ENCODE measurements around the gene PPP1R18. TPM values are rescaled to one million over a fixed set of nuclear protein-coding genes. Genes with fewer than 3 reads are reported as not detected.

PPP1R18 gene
- total RNA-seq, 2 experiments from 2014 or later = 269 to 283 TPM

- Mint-ChIP-seq H3K9me3 (peaks cover 2% of the 10 kb centered on the region), H3K27me3 (no peaks in the 10 kb centered on the region), H3K4me1 (peaks cover 62% of the 10 kb centered on the region), H3K4me3 (peak within 1 kb of the TSS; percentile 84), H3K27ac (peak within 1 kb of the TSS; percentile 99), H3K36me3 (ENCODE audit: low read depth) (peaks cover 70% of the 10 kb centered on the region)
- POLR2A ChIA-PET = interaction anchor here (0.6 to 16.4 kb wide), 24 partner anchors 9 to 946 kb away, joined by 3 to 561 read pairs (median 4); partner anchors contain the start of genes ABCF1, C6orf136, DHX16 and FLOT1
- CTCF ChIA-PET = interaction anchor here (0.6 to 25.8 kb wide), 13 partner anchors 11 to 172 kb away, joined by 3 to 626 read pairs (median 4); partner anchors contain the start of genes DHX16, IER3 and MRPS18B
- DNase-seq = peak; percentile 100
Measured at GRCh38 chr6:30717129-30717844, 30.8 kb upstream of the PPP1R18 start, which contains the start of gene MDC1. Gene MDC1, minus strand, starts transcription at chr6:30717281. Its CDS starts 2,106 bp downstream, at chr6:30715175.

- Mint-ChIP-seq H3K4me1 (peaks cover 67% of the 10 kb centered on the region), H3K27me3 (no peaks in the 10 kb centered on the region), H3K4me3 (peak overlapping the region; percentile 84), H3K9me3 (peaks cover 2% of the 10 kb centered on the region), H3K36me3 (ENCODE audit: low read depth) (peaks cover 70% of the 10 kb centered on the region), H3K27ac (peak overlapping the region; percentile 99)
- DNase-seq = no peak
- ChIA-PET POLR2A (interaction anchor here (0.6 to 16.4 kb wide), 22 partner anchors 10 to 946 kb away, joined by 3 to 561 read pairs (median 4); partner anchors contain the start of genes ABCF1, C6orf136, DHX16 and MRPS18B), CTCF (interaction anchor here (0.7 to 25.8 kb wide), 10 partner anchors 11 to 172 kb away, joined by 3 to 626 read pairs (median 4); partner anchors contain the start of genes DHX16, IER3 and MRPS18B)
Measured at GRCh38 chr6:30716879-30717128, 30.4 kb upstream of the PPP1R18 start.

GRCh38 chr6:30714263-30714662 lies 27.8 kb upstream of the PPP1R18 start:
- DNase-seq = no peak
- Mint-ChIP-seq H3K27me3 (no peaks in the 10 kb centered on the region), H3K36me3 (ENCODE audit: low read depth) (peaks cover 71% of the 10 kb centered on the region), H3K9me3 (peaks cover 2% of the 10 kb centered on the region), H3K4me3 (no peak overlapping the region), H3K4me1 (peaks cover 74% of the 10 kb centered on the region), H3K27ac (no peak overlapping the region)
- CTCF ChIA-PET = interaction anchor here (0.7 kb wide), 1 partner anchor 26 kb away, joined by 4 read pairs; no protein-coding TSS in a partner anchor
- POLR2A ChIA-PET = interaction anchor here (0.7 kb wide), 1 partner anchor 99 kb away, joined by 3 read pairs; no protein-coding TSS in a partner anchor

- H3K9me3 Mint-ChIP-seq = peaks cover 2% of the 10 kb centered on the region
- peaks cover 63% of the 10 kb centered on the region for H3K4me1 Mint-ChIP-seq
- no peak overlapping the region for H3K4me3 Mint-ChIP-seq
- peak overlapping the region; percentile 79 for H3K27ac Mint-ChIP-seq
- H3K27me3 Mint-ChIP-seq = no peaks in the 10 kb centered on the region
- ChIA-PET POLR2A (interaction anchor here (0.8 to 2.6 kb wide), 12 partner anchors 9 to 97 kb away, joined by 3 to 25 read pairs (median 4); partner anchors contain the start of genes MRPS18B and PPP1R10), CTCF (interaction anchor here (0.6 to 2.6 kb wide), 4 partner anchors 10 to 729 kb away, joined by 3 to 15 read pairs (median 6); no protein-coding TSS in a partner anchor)
- peaks cover 77% of the 10 kb centered on the region for H3K36me3 Mint-ChIP-seq (ENCODE audit: low read depth)
- no peak for DNase-seq
Measured at GRCh38 chr6:30712441-30712945, 26.0 kb upstream of the PPP1R18 start.

GRCh38 chr6:30711758-30712380 lies 25.4 kb upstream of the PPP1R18 start:
- ChIA-PET CTCF (interaction anchor here (1.0 to 2.6 kb wide), 4 partner anchors 10 to 33 kb away, joined by 3 to 15 read pairs (median 6); no protein-coding TSS in a partner anchor), POLR2A (interaction anchor here (0.8 to 2.6 kb wide), 11 partner anchors 10 to 96 kb away, joined by 3 to 25 read pairs (median 3); partner anchors contain the start of genes MRPS18B and PPP1R10)
- peaks cover 79% of the 10 kb centered on the region for H3K36me3 Mint-ChIP-seq (ENCODE audit: low read depth)
- no peaks in the 10 kb centered on the region for H3K27me3 Mint-ChIP-seq
- peak; percentile 28 for DNase-seq
- H3K4me3 Mint-ChIP-seq = peak overlapping the region; percentile 2
- H3K9me3 Mint-ChIP-seq = peaks cover 2% of the 10 kb centered on the region
- H3K27ac Mint-ChIP-seq = peak overlapping the region; percentile 79
- H3K4me1 Mint-ChIP-seq = peaks cover 59% of the 10 kb centered on the region

GRCh38 chr6:30709101-30709868 lies 22.8 kb upstream of the PPP1R18 start:
- peaks cover 36% of the 10 kb centered on the region for H3K4me1 Mint-ChIP-seq
- DNase-seq = no peak
- H3K4me3 Mint-ChIP-seq = no peak overlapping the region
- H3K27me3 Mint-ChIP-seq = no peaks in the 10 kb centered on the region
- H3K9me3 Mint-ChIP-seq = no peaks in the 10 kb centered on the region
- peaks cover 75% of the 10 kb centered on the region for H3K36me3 Mint-ChIP-seq (ENCODE audit: low read depth)
- ChIA-PET CTCF (interaction anchor here (0.6 to 1.5 kb wide), 2 partner anchors 13 to 64 kb away, joined by 3 to 4 read pairs; no protein-coding TSS in a partner anchor), POLR2A (interaction anchor here (0.6 to 2.3 kb wide), 3 partner anchors 10 to 783 kb away, joined by 3 to 7 read pairs (median 3); partner anchors contain the start of gene TUBB)
- no peak overlapping the region for H3K27ac Mint-ChIP-seq

GRCh38 chr6:30707281-30707850 lies 20.9 kb upstream of the PPP1R18 start:
- H3K36me3 Mint-ChIP-seq (ENCODE audit: low read depth) = peaks cover 76% of the 10 kb centered on the region
- H3K4me3 Mint-ChIP-seq = no peak overlapping the region
- H3K4me1 Mint-ChIP-seq = peaks cover 20% of the 10 kb centered on the region
- H3K27me3 Mint-ChIP-seq = no peaks in the 10 kb centered on the region
- ChIA-PET POLR2A (interaction anchor here (1.0 to 1.2 kb wide), 2 partner anchors 10 to 15 kb away, joined by 3 to 5 read pairs; partner anchors contain the start of gene MDC1), CTCF (interaction anchor here (1.8 to 2.5 kb wide), 2 partner anchors 10 to 28 kb away, joined by 5 to 6 read pairs; partner anchors contain the start of gene MDC1)
- no peak for DNase-seq
- no peaks in the 10 kb centered on the region for H3K9me3 Mint-ChIP-seq
- no peak overlapping the region for H3K27ac Mint-ChIP-seq

- ChIA-PET CTCF (interaction anchor here (1.8 to 2.5 kb wide), 2 partner anchors 12 to 27 kb away, joined by 5 to 6 read pairs; partner anchors contain the start of gene MDC1), POLR2A (interaction anchor here (0.6 to 2.9 kb wide), 5 partner anchors 10 to 90 kb away, joined by 3 to 16 read pairs (median 4); partner anchors contain the start of gene MDC1)
- Mint-ChIP-seq H3K27me3 (no peaks in the 10 kb centered on the region), H3K9me3 (no peaks in the 10 kb centered on the region), H3K4me1 (peaks cover 3% of the 10 kb centered on the region), H3K36me3 (ENCODE audit: low read depth) (peaks cover 66% of the 10 kb centered on the region), H3K4me3 (no peak overlapping the region), H3K27ac (no peak overlapping the region)
- DNase-seq = no peak
Measured at GRCh38 chr6:30705620-30706019, 19.2 kb upstream of the PPP1R18 start.

GRCh38 chr6:30703821-30704220 lies 17.4 kb upstream of the PPP1R18 start:
- Mint-ChIP-seq H3K27ac (no peak overlapping the region), H3K4me1 (peaks cover 2% of the 10 kb centered on the region), H3K36me3 (ENCODE audit: low read depth) (peaks cover 68% of the 10 kb centered on the region), H3K27me3 (no peaks in the 10 kb centered on the region), H3K4me3 (no peak overlapping the region), H3K9me3 (no peaks in the 10 kb centered on the region)
- POLR2A ChIA-PET = interaction anchor here (0.7 to 2.9 kb wide), 4 partner anchors 14 to 17 kb away, joined by 3 to 16 read pairs (median 5); partner anchors contain the start of gene MDC1
- no peak for DNase-seq
- CTCF ChIA-PET = interaction anchor here (2.2 kb wide), 1 partner anchor 25 kb away, joined by 9 read pairs; no protein-coding TSS in a partner anchor

- Mint-ChIP-seq H3K9me3 (no peaks in the 10 kb centered on the region), H3K4me1 (peaks cover 2% of the 10 kb centered on the region), H3K4me3 (no peak overlapping the region), H3K27ac (no peak overlapping the region), H3K27me3 (no peaks in the 10 kb centered on the region), H3K36me3 (ENCODE audit: low read depth) (peaks cover 65% of the 10 kb centered on the region)
- no peak for DNase-seq
- CTCF ChIA-PET = interaction anchor here (2.2 kb wide), 1 partner anchor 24 kb away, joined by 9 read pairs; no protein-coding TSS in a partner anchor
- POLR2A ChIA-PET = interaction anchor here (0.7 to 1.3 kb wide), 2 partner anchors 16 to 18 kb away, joined by 3 read pairs; no protein-coding TSS in a partner anchor
Measured at GRCh38 chr6:30703011-30703410, 16.6 kb upstream of the PPP1R18 start.

- Mint-ChIP-seq H3K27me3 (no peaks in the 10 kb centered on the region), H3K27ac (no peak overlapping the region), H3K9me3 (no peaks in the 10 kb centered on the region), H3K4me1 (no peaks in the 10 kb centered on the region), H3K36me3 (ENCODE audit: low read depth) (peaks cover 46% of the 10 kb centered on the region), H3K4me3 (no peak overlapping the region)
- DNase-seq = no peak
- ChIA-PET POLR2A (interaction anchor here (0.8 kb wide), 1 partner anchor 17 kb away, joined by 3 read pairs; the partner anchor contains the start of gene MDC1), CTCF (interaction anchor here (1.4 kb wide), 1 partner anchor 30 kb away, joined by 3 read pairs; no protein-coding TSS in a partner anchor)
Measured at GRCh38 chr6:30700340-30700739, 13.9 kb upstream of the PPP1R18 start.

All from activated CD4-positive, alpha-beta memory T cell treated with anti-CD3 and anti-CD28 coated beads, Interleukin-2, amount 10 ng/mL, durations not matched to agents 7 days and 5 days (primary cell).